Liver (tissue), 9 donors: ENCODE measurements around the gene ZBED2. TPM values are rescaled to one million over a fixed set of nuclear protein-coding genes. Genes with fewer than 3 reads are reported as not detected.

Experiments used
- DNase-seq: peaks from one replicate; pipeline ENCODE4 v3.0.0-alpha.2; 2017; ENCODE audit warnings: low spot score
- H3K27ac ChIP-seq, 2 donors: one replicate each; pipeline ENCODE4 v1.7.0; 2013; ENCODE audit warnings: inconsistent platforms in 2 of 2, low read length in 2 of 2, control low read depth in 1 of 2, low read depth in 1 of 2, mild to moderate bottlenecking in 1 of 2
- H3K27me3 ChIP-seq, 4 donors: one replicate each; pipeline versions ENCODE4 v1.6.1 to v1.7.0; 2013; ENCODE audit warnings: low read length in 3 of 4, inconsistent platforms in 1 of 4, mild to moderate bottlenecking in 1 of 4, moderate library complexity in 1 of 4; ENCODE audit not compliant: control insufficient read depth in 4 of 4, insufficient read depth in 4 of 4
- H3K36me3 ChIP-seq, 4 donors: one replicate each; pipeline versions ENCODE4 v1.6.1 to v1.7.0; 2013; ENCODE audit warnings: low read length in 3 of 4, mild to moderate bottlenecking in 3 of 4, low read depth in 1 of 4, moderate library complexity in 1 of 4; ENCODE audit not compliant: control insufficient read depth in 4 of 4, insufficient read depth in 3 of 4
- H3K4me1 ChIP-seq, 4 donors: one replicate each; pipeline versions ENCODE4 v1.6.1 to v1.7.0; 2013; ENCODE audit warnings: low read length in 3 of 4, mild to moderate bottlenecking in 3 of 4, moderate library complexity in 1 of 4; ENCODE audit not compliant: control insufficient read depth in 4 of 4, insufficient read depth in 4 of 4
- H3K4me3 ChIP-seq, 3 donors: one replicate each; pipeline versions ENCODE4 v1.6.1 to v1.7.0; 2013; ENCODE audit warnings: low read length in 3 of 3, control low read depth in 1 of 3, low read depth in 1 of 3, mild to moderate bottlenecking in 1 of 3
- H3K9ac ChIP-seq, 2 donors: one replicate each; pipeline ENCODE4 v1.7.0; 2013; ENCODE audit warnings: low read length in 2 of 2, mild to moderate bottlenecking in 2 of 2, moderate library complexity in 2 of 2, control low read depth in 1 of 2, low read depth in 1 of 2
- H3K9me3 ChIP-seq, 4 donors: one replicate each; pipeline versions ENCODE4 v1.6.1 to v1.7.0; 2013; ENCODE audit warnings: low read length in 3 of 4; ENCODE audit not compliant: control insufficient read depth in 4 of 4
- CTCF ChIP-seq: fragments of 150-350 bp; IDR thresholded peaks from 2 replicates; pipeline ENCODE4 v1.5.1; 2017; ENCODE audit warnings: improper control_type of control experiment, low read depth, low read length; ENCODE audit not compliant: missing input control
- EGR1 ChIP-seq, 2 donors: IDR thresholded peaks; 2 replicates each; pipeline ENCODE4 v1.6.1; 2016 to 2018; ENCODE audit warnings: antibody characterized with exemption in 2 of 2, low read depth in 2 of 2
- FOXA2 ChIP-seq: IDR thresholded peaks from 2 replicates; pipeline ENCODE4 v1.6.1; 2016; ENCODE audit warnings: antibody characterized with exemption
- HNF4A ChIP-seq, 2 donors: conservative IDR thresholded peaks; 2 replicates each; pipeline ENCODE4 v1.6.1; 2016; ENCODE audit warnings: antibody characterized with exemption in 2 of 2, mild to moderate bottlenecking in 2 of 2
- RAD21 ChIP-seq, 2 donors: IDR thresholded peaks; 2 replicates each; pipeline ENCODE4 v1.6.1; 2016; ENCODE audit warnings: antibody characterized with exemption in 2 of 2, mild to moderate bottlenecking in 2 of 2
- REST ChIP-seq: IDR thresholded peaks from 2 replicates; pipeline ENCODE4 v1.6.1; 2016; ENCODE audit warnings: antibody characterized with exemption, mild to moderate bottlenecking
- RXRA ChIP-seq, 2 donors: IDR thresholded peaks; 2 replicates each; pipeline ENCODE4 v1.6.1; 2017 to 2018; ENCODE audit warnings: antibody characterized with exemption in 2 of 2, mild to moderate bottlenecking in 1 of 2
- YY1 ChIP-seq: IDR thresholded peaks from 2 replicates; pipeline ENCODE4 v1.6.1; 2016; ENCODE audit warnings: antibody characterized with exemption, mild to moderate bottlenecking
- ZBTB33 ChIP-seq: IDR thresholded peaks from 2 replicates; pipeline ENCODE4 v1.6.1; 2016; ENCODE audit warnings: antibody characterized with exemption
- WGBS: extraction: QIAGEN DNeasy Blood & Tissue Kit; methylation state at CpG from one replicate; pipeline ENCODE4 v1.1.7; 2013; 5-methylcytosine and 5-hydroxymethylcytosine counted together
- polyA plus RNA-seq, 2 donors: library from polyadenylated mRNA; stranded (reverse) in 1 of 2; unstranded in 1 of 2; fragments of 200-250 nt in 1 of 2; fragments of >200 nt in 1 of 2; fragmentation: Nextera tagmentation in 1 of 2; extraction: Ambion mirVana in 1 of 2; gene quantifications; one replicate each; pipeline versions ENCODE4 v1.2.1 to v1.2.3, GENCODE V29; 2013 to 2015
- total RNA-seq, 2 donors: library from RNA; depleted of rRNA; stranded (reverse); fragments of >200 nt; gene quantifications; one replicate each; pipeline ENCODE4 v1.2.3, GENCODE V29; 2014
- TF ChIP-seq, protein P1 (sequence below): IDR thresholded peaks from 2 replicates; pipeline ENCODE4 v1.6.1; 2016; ENCODE audit warnings: antibody characterized with exemption
- TF ChIP-seq, protein P2 (sequence below): IDR thresholded peaks from 2 replicates; pipeline ENCODE4 v1.6.1; 2016; ENCODE audit warnings: antibody characterized with exemption
- donor health status: healthy.
- donor health status: healthy.
- donor health status: healthy.
- donor health status: healthy.
- donor health status: healthy.

Gene ZBED2
- total and polyA plus RNA-seq, 4 donors = not detected

GRCh38 chr3:111592936-111593335 lies 2.2 kb downstream of the ZBED2 start:
- Histone ChIP-seq H3K36me3 (no peaks in the 10 kb centered on the region), H3K27me3 (no peaks in the 10 kb centered on the region), H3K27ac (no peak overlapping the region), H3K4me1 (no peaks in the 10 kb centered on the region), H3K9me3 (no peaks in the 10 kb centered on the region), H3K4me3 (no peak overlapping the region), H3K9ac (no peak overlapping the region)
- no peak for DNase-seq
- no peak for TF ChIP-seq CTCF
- no peak for TF ChIP-seq FOXA2
- TF ChIP-seq, protein P1, sequence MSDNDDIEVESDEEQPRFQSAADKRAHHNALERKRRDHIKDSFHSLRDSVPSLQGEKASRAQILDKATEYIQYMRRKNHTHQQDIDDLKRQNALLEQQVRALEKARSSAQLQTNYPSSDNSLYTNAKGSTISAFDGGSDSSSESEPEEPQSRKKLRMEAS = no peak
- no peak for TF ChIP-seq RAD21 (IDR thresholded peaks at IDR 0.05)
- TF ChIP-seq ZBTB33 = no peak
- TF ChIP-seq, protein P2, sequence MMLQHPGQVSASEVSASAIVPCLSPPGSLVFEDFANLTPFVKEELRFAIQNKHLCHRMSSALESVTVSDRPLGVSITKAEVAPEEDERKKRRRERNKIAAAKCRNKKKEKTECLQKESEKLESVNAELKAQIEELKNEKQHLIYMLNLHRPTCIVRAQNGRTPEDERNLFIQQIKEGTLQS = no peak
- TF ChIP-seq RXRA (IDR thresholded peaks at IDR 0.05) = no peak
- no peak for TF ChIP-seq REST
- no peak for TF ChIP-seq EGR1 (IDR thresholded peaks at IDR 0.05; ENCODE audit: low read depth in 2 of 2)
- TF ChIP-seq HNF4A (conservative IDR thresholded peaks at IDR 0.05) = no peak
- no peak for TF ChIP-seq YY1
- 72% methylated on average over 5 of the region's 5 CpGs for WGBS

DNA sequence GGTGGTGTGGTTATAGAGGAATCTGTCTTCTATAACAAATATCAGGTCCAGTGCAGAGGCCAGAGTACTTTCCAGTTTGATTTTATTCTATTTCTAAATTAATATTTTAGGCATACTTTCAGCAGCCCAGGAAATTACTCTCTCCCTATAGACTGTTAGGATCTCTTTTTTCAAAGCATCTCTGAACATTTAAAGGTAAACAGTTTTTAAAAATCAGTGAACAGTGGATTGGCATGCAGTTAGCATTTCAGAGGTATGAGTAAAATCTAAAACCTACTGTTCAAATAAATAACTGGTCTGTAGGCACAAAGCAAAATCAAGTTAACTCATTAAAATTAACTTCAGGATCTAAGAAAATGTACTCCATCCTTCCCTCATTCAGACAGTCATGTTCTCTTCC lies 3.0 kb downstream of the ZBED2 start:
- Histone ChIP-seq H3K4me1 (no peaks in the 10 kb centered on the region), H3K27ac (no peak overlapping the region), H3K9ac (no peak overlapping the region), H3K4me3 (no peak overlapping the region), H3K27me3 (no peaks in the 10 kb centered on the region), H3K9me3 (no peaks in the 10 kb centered on the region), H3K36me3 (no peaks in the 10 kb centered on the region)
- TF ChIP-seq REST = no peak
- no peak for DNase-seq
